ENCODE data around the gene TM4SF4.

DNA sequence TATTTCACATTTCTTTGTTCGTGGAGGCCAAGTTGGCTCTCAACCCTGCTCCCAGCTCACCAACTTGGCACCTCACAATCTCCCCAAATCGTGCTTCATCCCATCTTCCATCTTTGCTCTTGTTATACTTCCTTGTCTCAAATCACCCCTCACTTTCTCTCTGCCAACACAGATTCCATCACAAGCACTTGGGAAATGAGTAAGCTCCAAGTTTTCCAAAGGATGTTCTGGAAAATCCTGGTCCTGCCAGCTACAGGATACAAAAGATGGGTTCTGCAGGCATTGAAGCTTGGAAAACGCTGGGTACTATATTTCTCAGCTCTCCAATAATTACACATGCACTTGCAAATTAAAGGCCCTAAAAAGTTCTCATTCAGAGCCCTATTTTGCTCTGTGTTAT is 4.1 kb upstream of the TM4SF4 start:
- TF ChIP-seq, protein P1, sequence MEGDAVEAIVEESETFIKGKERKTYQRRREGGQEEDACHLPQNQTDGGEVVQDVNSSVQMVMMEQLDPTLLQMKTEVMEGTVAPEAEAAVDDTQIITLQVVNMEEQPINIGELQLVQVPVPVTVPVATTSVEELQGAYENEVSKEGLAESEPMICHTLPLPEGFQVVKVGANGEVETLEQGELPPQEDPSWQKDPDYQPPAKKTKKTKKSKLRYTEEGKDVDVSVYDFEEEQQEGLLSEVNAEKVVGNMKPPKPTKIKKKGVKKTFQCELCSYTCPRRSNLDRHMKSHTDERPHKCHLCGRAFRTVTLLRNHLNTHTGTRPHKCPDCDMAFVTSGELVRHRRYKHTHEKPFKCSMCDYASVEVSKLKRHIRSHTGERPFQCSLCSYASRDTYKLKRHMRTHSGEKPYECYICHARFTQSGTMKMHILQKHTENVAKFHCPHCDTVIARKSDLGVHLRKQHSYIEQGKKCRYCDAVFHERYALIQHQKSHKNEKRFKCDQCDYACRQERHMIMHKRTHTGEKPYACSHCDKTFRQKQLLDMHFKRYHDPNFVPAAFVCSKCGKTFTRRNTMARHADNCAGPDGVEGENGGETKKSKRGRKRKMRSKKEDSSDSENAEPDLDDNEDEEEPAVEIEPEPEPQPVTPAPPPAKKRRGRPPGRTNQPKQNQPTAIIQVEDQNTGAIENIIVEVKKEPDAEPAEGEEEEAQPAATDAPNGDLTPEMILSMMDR (conservative IDR thresholded peaks at IDR 0.05; ENCODE audit: low read length): no peak
- TF ChIP-seq EZH2phosphoT487 (IDR thresholded peaks at IDR 0.05; ENCODE audit: borderline replicate concordance): no peak

All from Loucy (cell line).